Measurements from ENCODE around the gene KLHL6. TPM values are rescaled to one million over a fixed set of nuclear protein-coding genes. Genes with fewer than 3 reads are reported as not detected.
A peak's percentile ranks its signal among the peaks of the same experiment; 100 is the strongest.

The KLHL6 gene
- total and polyA plus RNA-seq, 7 donors = under 0.01 to 10.3 (median 1.1) TPM

GRCh38 chr3:183541235-183541655 is 14.3 kb downstream of the KLHL6 start:
- Histone ChIP-seq H3K27me3 (no peaks in the 10 kb centered on the region), H3K27ac (no peak overlapping the region), H3K9me3 (no peaks in the 10 kb centered on the region), H3K4me3 (no peak overlapping the region), H3K4me1 (no peaks in the 10 kb centered on the region), H3K36me3 (no peaks in the 10 kb centered on the region)
- DNase-seq = no peak
- no peak for TF ChIP-seq CTCF (IDR thresholded peaks at IDR 0.05)
- TF ChIP-seq POLR2AphosphoS5 (IDR thresholded peaks at IDR 0.05) = no peak
- intact Hi-C loops (cut with DNase I) = no loop called here
- 67 to 81% methylated on average over 6 of the region's 6 CpGs for WGBS, 2 donors

- H3K36me3 ChIP-seq = no peaks in the 10 kb centered on the region
- WGBS, 2 donors = 61 to 80% methylated on average over 14 of the region's 14 CpGs
- no peaks in the 10 kb centered on the region for H3K9me3 ChIP-seq
- TF ChIP-seq CTCF (IDR thresholded peaks at IDR 0.05) (no peak), EP300 (IDR thresholded peaks at IDR 0.05) (no peak), POLR2AphosphoS5 (IDR thresholded peaks at IDR 0.05) (no peak), POLR2A (IDR thresholded peaks at IDR 0.05) (no peak)
- DNase-seq = no peak
- H3K27me3 ChIP-seq = no peaks in the 10 kb centered on the region
- H3K4me1 ChIP-seq = no peaks in the 10 kb centered on the region
- intact Hi-C loops (cut with DNase I) = no loop called here
- no peak overlapping the region for H3K27ac ChIP-seq
- no peak overlapping the region for H3K4me3 ChIP-seq
These were observed 14.8 kb downstream of the KLHL6 start for GRCh38 chr3:183540501-183541234.

DNA sequence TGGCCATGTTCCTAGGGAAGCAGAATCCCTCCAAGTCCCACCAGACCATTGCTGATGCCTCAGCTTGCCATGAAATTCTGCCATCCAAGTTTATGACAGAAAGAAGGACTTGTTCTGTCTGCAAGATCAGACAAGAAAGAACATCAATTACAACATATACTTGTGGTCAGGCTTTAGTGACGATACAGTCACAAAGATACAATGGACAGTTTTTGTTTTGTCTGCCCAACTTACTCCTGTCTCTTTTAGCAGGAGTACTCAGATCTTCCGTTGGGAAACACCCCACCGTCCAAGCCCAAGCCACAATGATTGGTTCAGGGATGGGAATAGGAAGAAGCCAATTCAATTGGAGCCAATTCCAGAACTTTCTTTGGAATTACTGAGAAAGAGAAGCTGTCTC is 15.7 kb downstream of the KLHL6 start:
- no peak for DNase-seq
- H3K27me3 ChIP-seq = no peaks in the 10 kb centered on the region
- no peaks in the 10 kb centered on the region for H3K4me1 ChIP-seq
- H3K9me3 ChIP-seq = no peaks in the 10 kb centered on the region
- H3K36me3 ChIP-seq = no peaks in the 10 kb centered on the region
- TF ChIP-seq POLR2A (IDR thresholded peaks at IDR 0.05) (no peak), EP300 (IDR thresholded peaks at IDR 0.05) (no peak), CTCF (IDR thresholded peaks at IDR 0.05) (no peak), POLR2AphosphoS5 (IDR thresholded peaks at IDR 0.05) (no peak)
- H3K4me3 ChIP-seq = no peak overlapping the region
- 80% methylated on average over 3 of the region's 3 CpGs for WGBS, 2 donors
- intact Hi-C loops (cut with DNase I) = no loop called here
- no peak overlapping the region for H3K27ac ChIP-seq

DNA sequence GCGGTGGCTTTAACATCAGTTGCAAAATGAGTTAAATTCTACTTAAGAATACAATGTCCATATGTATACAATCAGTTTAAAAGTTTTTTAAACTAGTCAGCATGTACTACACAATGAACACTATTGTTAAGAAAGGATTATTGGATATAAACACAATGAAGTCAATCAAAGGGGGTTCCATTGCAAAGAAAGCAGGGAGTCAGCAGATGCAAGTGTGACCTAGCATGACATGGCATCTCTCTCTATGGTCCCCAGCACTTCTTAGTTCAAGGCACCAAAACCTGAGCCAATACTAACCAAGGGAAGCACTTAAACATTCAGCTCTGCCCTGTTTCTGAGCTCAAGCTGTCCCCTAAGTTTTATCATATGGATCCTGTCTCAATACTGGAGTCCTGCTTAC is 17.0 kb downstream of the KLHL6 start:
- H3K4me3 ChIP-seq = no peak overlapping the region
- no peak overlapping the region for H3K27ac ChIP-seq
- intact Hi-C loops (cut with DNase I) = no loop called here
- H3K27me3 ChIP-seq = no peaks in the 10 kb centered on the region
- no peaks in the 10 kb centered on the region for H3K36me3 ChIP-seq
- H3K4me1 ChIP-seq = no peaks in the 10 kb centered on the region
- no peaks in the 10 kb centered on the region for H3K9me3 ChIP-seq
- no peak for DNase-seq
- no peak for TF ChIP-seq POLR2AphosphoS5 (IDR thresholded peaks at IDR 0.05)
- no peak for TF ChIP-seq POLR2A (IDR thresholded peaks at IDR 0.05)
- TF ChIP-seq EP300 (IDR thresholded peaks at IDR 0.05) = no peak
- no peak for TF ChIP-seq CTCF (IDR thresholded peaks at IDR 0.05)
- 97 to 98% methylated on average over 1 of the region's 1 CpG for WGBS, 2 donors

DNA sequence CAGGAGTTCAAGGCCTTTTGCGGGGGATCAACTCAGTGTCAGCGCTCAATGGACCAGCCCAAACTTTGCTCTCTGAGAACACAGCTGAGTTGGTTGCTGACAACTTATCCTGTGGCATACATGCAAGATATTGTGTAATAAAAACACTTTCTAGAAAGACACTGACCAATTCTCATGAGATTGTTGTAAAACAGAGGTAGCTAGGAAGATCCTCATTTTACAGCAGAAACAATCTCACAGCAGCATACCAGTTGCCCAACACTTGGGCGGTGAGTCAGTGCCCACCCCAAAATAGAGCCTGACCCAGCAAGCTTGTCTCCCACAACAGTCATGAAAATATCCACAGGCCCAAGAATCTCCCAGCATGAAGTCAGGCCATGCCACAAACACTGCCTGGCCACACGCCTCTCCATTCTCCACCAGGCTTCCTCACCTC is 18.2 kb downstream of the KLHL6 start:
- DNase-seq = no peak
- no peak for TF ChIP-seq CTCF (IDR thresholded peaks at IDR 0.05)
- TF ChIP-seq POLR2AphosphoS5 (IDR thresholded peaks at IDR 0.05) = no peak
- TF ChIP-seq EP300 (IDR thresholded peaks at IDR 0.05) = no peak
- Histone ChIP-seq H3K9me3 (no peaks in the 10 kb centered on the region), H3K4me1 (no peaks in the 10 kb centered on the region), H3K36me3 (no peaks in the 10 kb centered on the region), H3K27ac (peak overlapping the region in 1 of 4 donors; percentile 26), H3K27me3 (no peaks in the 10 kb centered on the region), H3K4me3 (no peak overlapping the region)
- WGBS, 2 donors = 88 to 92% methylated on average over 4 of the region's 4 CpGs
- intact Hi-C loops (cut with DNase I) = no loop called here

All from sigmoid colon (tissue), 7 donors.